H4 (cell line): Measurements from ENCODE around the gene NPDC1. TPM values are rescaled to one million over a fixed set of nuclear protein-coding genes. Genes with fewer than 3 reads are reported as not detected.
"Not testable (repeated sequence)": the region's sequence is repeated elsewhere in the genome, so short reads cannot be mapped to it uniquely, and the experiment has no call there.

Experiments used
- DNase-seq: peaks from one replicate; pipeline ENCODE4 v3.0.0-alpha.2; 2015; ENCODE audit warnings: low spot score
- total RNA-seq: library from RNA; depleted of rRNA; stranded (reverse); fragments of >200 nt; shearing (Covaris generic); gene quantifications from 2 replicates; pipeline ENCODE4 v1.2.3, GENCODE V29; 2014

Gene NPDC1
- total RNA-seq, 1 experiment from 2014 or later, result 4.1 TPM

DNA sequence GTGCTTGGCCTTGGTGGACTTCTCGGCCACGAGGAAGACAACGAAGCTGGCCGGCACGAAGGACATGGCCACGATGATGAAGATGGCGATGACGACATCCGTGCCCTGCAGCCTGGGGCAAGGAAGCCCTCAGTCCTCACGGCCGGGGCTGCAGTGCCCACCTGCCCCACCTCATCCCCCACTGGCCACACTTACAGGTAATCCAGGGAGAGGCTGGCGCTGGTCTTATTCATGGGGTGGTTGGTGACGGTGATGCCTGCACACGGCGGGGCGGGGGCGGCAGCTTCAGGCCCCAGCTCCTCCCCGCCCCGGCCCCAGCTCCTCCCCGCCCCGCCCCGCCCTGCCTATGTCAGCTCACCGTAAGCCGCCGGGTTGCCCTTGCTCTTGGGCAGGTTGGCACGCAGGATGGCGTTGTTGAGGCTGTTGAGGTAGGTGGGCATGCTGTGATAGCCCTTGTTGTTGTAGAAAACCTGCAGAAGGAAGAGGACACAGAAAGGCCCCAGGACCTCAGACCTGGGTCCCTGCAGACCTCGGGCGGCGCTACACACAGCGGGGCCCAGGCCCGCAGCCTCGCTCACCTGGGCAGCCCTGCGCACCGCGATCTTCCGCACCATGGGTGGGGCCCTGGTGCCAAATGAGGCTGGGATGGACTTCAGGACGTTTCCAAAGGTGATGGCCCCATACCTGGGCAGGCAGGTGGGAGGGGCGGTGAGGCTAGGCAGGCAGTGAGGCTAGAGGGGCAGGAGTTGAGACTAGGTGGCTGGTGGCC, 33.9 kb downstream of the NPDC1 start:
- DNase-seq, result no peak

DNA sequence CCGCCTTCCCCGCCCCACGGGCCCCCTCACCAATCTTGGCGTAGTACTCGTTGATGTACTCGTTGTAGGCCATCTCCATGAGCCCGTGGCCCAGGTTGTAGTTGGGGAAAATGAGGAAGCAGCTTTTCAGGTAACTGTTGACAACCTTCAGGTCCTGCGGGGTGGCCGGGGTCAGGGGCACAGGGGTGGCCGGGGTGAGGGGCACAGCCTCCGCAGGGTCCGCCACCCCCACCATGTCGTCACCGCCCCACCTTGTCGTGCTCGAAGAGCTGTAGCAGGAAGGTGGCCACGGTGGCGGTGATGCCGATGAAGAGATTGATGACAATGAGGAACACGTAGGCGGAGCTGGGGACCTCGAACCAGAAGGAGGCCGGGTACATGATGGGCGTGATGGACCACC, 34.8 kb downstream of the NPDC1 start:
- DNase-seq, result no peak

DNA sequence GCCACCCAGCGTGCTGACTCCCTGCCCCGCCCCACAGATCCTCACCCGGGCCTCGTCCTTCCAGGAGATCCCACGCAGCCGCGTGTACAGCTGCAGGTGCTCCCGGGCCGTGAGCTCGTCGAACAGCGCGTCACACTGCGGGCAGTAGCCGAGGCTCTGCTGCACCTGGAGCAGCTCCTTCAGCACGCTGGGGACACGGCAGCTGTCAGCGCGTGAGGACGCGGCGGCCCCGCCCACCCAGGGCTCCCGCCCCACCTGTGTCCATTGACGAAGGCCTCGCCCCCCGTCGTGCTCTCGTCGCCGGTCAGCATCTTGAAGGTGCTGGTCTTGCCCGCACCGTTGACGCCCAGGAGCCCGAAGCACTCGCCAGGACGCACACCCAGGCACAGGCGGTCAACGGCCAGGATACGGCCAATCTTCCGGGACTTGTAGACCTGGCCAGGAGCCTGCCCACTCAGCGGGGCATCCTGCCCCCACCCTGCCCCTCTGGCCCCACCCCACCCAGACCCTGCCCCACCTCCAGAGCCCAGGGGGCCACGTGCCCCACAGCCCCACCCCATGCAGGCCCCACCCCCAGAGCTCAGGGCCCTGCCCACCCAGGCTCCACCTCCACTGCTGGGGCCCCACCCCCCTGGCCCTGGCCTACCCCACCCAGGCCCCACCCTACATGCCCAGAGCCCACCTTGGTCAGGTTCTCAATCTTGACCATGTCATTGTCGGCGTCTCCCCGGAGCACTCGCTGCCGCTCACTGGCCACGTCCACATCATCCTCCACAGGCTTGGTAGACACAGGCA, 35.8 kb downstream of the NPDC1 start:
- no peak for DNase-seq

DNA sequence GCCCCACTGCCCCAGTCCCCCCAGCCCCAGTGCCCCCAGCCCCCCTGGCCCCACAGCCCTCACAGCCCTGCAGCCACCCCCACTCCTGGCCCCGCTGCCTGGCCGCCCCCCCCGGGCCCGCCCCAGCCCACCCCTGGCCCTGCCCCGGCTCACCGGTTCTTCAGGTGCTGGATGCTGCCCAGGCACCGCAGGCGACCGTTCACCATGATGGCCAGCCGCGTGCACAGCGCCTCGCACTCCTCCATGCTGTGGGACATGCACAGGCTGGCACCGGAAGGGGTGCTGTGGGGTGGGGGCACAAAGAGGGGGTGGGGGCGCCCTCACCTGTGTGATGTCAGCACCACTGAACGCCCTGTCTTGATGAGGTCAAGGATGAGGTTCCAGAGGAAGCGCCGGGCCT, 36.8 kb downstream of the NPDC1 start:
- DNase-seq, result no peak

DNA sequence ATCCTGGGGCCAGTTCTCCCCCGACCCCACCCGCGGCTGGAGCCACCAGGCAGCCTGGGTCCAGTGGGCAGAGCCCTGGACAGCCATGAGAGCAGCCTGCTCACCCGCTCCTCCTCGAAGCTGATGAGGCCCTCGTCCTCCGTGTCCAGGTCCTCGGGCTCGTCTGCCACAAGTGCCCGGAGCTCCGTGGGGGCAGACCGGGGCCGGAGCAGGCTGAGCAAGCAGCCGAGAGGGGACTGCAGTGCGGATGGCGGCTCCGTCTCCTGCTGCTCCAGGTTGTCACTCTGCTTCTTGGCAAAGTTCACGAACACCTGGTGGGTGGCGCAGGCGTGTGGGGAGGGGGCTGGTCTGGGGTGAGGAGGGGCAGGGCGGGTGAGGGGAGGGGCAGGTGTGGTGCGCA, 37.7 kb downstream of the NPDC1 start:
- no peak for DNase-seq

DNA sequence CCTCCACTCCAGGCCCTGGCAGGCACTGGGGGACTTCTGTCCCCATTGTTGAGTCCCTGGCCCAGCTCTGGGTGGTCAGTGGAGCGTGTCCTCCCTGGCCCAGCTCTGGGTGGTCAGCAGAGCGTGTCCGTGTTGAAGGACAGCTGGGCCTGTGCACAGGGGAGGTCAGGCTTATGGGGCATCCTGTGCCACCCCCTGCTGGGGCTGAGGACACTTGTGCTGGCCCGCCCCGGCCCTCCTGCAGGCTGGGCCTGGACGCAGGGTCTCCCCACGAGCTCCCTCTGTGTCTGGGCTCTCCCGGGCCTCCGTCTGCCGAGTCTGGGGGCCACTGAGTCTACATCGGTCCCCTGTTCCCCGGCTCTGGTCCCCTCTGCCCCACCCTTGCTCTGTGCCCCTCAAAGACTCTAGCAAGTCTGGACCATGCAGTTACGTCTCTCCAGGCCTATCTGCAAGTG, 38.1 kb downstream of the NPDC1 start:
- no peak for DNase-seq

DNA sequence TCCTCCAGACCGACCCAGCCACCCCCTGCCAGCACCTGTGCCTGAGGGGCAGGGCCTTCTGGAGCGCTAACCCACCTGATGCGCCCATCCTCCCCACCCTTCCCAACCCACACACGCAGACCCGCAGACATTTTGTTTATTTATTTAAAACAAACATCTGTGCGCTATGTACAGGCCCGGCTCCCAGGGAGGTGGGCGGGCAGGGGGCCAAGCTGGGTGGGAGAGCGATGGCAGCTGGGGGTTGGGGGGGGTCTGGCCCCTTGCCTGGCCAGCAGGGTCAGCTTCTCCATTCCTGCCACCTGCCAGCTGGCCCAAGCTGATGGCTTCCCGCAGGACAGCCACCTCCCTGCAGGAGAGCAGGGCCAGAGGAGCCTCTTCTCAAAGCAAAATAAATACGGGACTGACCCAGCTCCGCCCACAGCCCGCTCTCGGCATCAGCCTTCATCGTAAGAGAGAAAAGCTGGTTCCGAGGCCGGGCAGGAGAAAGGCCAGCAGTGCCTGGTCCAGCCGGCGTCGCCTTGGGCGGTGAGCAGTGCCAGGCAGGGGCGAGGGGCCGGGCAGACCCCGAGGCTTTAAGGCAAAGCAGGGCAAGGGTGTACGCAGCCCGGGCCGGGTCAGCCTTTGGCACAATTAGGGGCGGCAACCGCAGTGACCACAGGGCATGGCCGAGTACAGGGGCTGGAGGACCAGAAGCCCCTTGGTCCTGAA, 38.7 kb downstream of the NPDC1 start:
- DNase-seq, result peak; percentile 44

DNA sequence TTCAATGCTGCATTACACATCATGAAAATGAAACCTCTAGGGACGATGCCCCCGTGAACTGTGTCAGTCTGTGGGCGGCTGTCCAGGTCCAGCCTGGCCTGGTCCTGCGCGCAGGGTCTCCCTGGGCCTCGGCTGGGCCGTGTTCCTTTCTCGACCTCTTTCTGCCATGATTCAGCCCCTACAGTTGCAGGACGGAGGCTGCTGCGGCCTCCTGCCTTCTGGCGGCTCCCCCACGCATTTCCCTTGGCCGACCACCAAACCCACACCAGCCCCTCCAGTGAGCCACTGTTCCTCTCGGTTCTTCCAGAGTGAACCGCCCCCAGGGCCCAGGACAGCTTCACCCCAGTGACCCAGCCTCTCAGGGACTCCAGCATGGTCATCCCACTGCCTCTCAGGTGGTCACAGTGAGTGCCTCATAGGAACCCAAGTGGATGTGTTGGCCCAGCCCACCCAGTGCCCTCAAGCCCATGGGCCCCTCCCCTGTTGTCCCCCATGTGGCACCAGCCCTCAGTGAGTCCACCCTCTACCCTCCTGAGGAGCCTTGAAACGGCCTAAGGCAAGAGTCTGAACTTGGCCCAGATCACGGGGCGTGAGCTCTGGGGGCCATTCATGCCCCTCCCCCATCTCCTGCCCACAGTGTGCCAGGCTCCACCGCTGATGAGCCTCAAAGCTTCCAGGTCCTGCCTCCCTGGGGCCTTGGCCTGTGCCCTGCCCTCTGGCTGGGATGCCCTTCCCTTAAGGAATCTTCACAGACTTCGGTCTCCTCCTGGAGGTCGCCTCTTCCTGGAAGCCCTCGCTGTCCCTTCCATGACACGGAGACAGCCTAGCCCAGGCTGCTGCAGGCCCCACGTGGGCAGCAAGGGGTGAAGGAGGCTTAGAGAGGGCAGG, 39.6 kb downstream of the NPDC1 start:
- no peak for DNase-seq

DNA sequence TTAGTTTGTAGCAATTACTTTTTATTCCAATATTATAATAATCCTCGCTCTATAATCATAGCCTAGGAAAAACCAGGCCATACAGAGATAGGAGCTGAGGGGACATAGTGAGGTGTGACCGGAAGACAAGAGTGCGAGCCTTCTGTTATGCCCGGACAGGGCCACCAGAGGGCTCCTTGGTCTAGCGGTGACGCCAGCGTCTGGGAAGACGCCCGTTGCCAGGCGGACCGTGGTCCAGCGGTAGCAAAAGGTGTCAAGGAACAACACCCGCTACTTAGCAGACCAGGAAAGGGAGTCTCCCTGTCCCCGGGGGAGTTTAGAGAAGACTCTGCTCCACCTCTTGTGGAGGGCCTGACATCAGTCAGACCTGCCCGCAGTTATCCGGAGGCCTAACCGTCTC, 41.7 kb downstream of the NPDC1 start:
- not testable (repeated sequence) for DNase-seq

DNA sequence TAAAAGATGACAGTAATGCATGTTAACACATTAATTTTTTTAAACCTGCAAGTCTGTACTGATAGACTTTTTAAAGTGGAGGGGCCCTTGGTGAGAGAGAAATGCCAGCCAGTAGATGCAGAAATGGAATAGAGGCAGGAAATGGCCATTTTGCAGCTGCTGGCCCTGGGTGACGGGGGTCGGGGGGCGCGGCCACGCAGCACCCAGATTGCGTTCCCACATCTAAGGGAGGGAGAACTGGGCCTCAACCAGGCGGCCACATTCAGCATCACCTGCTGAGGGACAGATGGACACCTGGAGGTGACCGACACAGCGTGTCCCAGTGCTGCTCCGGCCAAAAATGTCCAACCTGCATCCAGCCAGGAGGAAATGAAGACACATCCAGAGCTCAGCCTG, 43.3 kb downstream of the NPDC1 start:
- no peak for DNase-seq

DNA sequence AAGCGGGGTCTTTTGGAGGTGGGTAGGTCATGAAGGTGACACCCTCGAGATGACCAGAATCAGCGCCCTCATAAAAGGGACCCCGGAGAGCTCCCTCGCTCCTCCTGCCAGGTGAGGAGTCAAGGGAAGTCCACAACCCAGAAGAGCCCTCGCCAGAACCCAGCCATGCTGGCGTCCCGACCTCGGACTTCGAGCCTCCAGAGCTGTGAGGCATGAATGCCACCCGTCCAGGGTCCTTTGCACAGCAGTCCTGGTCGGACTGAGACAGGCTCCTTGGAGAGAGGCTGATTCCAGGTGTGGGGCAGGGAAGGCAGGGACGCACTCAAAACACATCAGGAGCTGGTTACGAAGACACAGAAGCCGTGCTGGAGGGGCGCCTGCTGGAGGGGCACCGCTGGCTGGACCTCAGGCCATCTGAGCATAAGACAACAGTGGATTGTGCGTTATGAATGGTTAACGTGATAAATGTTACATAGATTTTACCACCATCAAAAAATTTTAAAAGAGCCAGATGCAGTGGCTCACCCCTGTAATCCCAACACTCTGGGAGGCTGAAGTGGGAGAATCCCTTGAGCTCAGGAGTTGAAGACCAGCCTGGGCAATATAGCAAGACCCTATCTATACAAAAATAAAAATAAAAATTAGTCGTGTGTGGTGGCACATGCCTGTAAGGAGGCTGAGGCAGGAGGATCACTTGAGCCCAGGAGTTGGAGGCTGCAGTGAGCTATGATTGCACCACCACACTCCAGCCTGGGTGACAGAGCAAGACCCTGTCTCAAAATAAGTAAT, 43.9 kb downstream of the NPDC1 start:
- DNase-seq, result no peak

DNA sequence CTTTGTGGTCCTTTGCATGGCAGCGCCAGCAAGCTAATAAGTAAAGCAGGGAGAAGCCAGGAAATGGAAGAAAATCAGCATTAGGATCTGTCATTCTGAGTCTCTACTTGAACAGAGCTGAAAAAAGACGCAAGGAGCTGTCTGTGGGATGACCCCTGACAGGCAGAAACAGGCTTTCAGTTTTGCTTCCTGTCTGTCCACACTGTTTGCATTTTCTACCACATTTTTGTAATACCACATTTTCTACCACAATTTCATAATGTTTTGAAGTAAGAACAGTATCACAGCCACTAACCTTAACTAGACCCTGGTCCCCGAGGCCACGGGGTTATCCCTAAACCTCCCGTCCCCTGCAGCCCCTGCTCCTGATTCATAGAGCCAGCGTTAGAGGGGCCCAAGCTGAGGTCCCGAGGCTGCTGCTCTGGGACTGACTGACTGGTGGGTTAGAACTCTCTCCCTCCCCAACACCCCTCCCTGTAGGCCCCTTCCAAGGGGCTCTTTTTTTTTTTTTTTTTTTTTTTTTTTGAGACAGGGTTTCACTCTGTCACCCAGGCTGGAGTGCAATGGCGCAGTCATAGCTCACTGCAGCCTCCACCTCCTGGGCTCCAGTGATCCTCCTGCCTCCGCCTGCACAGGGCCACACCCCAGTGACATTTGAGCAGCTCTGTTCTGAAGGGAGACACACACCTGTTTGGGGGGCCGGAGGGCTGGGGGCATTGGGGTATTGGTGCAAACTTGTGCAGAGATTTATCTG, 45.6 kb downstream of the NPDC1 start:
- DNase-seq, result no peak

DNA sequence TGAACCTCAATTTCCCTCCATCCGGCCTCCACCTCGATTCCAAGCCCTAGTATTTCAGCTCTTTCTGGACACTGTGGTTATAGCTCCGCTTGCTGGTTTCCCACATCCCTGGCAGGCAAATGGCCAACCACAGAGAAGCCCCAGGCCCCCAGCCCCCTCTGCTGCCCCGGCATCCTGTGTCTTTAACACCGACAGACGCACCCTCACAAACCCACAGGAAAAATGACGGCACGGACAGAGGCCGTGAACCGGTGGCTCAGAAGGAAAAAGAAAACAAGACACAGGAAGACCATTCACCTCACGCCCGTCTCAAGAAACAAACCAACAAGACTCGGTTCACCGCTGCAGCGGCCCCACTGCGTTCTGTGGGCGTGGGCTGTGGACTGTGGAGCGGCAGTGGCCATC, 48.1 kb downstream of the NPDC1 start:
- no peak for DNase-seq

DNA sequence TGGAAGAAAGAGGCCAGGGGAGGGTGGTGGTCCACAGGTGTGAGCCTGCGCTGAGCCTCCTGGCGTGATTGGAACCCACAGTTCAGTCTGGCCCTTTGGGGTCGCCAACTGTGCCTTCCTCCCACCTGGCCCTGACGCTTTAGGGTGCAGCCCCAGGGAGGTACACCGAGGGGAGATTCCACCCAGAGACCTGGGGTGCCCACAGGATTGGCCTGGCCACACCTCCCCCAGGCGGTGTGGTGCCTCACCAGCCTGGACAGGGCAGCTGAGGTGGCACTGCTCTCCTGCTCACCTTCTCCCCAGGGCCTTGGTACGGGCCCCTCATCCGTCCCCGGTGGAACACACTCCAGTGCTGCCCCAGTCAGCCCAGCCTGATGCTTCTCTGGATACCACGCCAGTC, 48.6 kb downstream of the NPDC1 start:
- DNase-seq, result no peak

DNA sequence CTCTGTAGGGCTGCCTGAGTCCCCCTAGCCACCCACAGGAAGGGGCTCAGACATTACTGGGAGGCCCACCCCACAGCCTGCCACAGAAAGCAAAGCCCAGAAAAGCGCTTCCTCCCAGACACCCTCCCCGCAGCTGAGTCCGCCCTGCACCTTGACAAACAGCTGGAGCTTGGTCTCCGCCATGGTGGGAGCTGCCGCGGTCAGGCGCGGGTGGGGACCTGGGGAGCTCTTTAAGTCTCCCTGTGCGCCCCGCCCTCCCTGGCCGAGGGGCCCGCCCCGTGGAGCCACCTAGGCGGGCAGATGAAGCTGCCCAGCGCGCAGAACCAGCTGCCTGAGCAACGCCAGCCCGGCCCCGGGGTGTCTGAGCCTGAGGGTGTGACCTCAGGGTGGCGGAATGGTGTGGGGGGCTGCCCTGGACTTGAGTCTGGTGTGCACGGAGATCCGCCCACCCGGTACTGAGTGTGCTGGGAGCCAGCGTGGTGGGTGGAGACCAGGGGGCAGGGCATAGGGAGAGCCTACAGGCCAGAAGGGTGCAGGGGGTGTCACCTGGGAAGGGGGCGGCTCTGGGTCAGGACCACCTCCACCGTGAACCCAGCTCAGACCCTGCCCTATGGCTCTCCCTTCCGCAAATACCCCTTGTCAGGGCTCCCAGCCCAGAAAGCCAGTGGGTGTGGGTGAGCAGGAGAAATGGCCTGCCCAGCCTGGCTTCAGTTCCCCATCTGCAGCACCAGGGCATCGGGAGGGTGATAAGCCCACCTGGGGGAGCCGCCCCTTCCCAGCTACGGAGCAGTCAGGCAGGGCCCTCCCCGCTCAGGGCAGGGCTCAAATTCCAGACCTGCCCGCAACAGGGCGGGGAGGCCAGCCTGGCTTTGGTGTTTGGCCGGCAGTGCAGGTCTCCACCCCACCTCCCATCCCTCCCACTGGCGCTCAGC, 49.4 kb downstream of the NPDC1 start, which contains the start of gene CLIC3:
CLIC3 (minus strand) TSS at position 208 of the 932 bp plus-strand sequence; CDS start at position 183, 25 bp downstream.
- DNase-seq, result no peak

DNA sequence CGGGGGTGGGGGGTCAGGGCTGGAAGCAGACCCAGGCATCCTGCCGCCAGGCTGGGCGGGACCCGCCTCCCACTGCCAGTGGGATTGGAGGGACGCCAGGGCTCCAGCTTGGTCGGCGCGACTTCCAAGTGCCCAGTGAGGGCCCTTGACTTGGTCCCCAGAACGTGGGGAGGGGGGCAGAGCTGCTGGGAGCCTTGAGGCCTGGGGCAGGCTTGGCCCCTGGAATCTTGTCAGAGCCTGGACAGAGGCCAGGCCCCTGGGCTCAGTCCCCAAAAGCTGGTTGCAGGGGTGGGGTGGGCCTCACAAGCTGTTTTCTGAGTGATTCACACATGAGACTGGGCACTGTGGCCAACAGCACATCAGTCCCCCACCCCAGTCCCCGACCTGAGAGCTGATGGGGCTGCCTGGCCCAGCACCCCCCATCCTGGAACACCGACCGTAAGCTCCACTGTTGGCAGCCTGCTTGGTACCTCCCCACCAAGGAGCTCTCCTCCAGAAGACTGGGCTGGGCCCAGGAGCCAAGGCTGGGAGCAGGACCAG, 50.1 kb downstream of the NPDC1 start:
- DNase-seq, result no peak

DNA sequence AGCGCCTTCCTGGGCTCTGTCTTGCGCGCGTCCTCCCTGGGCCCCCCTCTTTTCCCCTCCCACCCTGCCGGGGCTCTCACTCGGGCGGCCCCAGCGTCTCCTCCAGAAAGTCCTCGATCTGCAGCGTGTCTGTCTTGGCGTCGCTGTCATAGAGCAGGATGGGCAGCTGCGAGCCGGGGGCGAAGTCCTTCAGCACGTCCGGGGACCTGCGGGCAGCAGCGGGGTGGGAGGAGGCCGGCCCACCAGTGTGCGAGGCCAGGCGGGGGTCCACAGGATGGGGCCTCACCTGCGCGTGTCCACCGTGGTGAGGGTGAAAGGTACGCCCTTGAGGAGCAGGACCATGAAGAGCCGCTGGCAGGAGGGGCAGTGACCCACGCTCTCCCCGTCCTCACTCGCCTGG, 50.6 kb downstream of the NPDC1 start:
- no peak for DNase-seq

DNA sequence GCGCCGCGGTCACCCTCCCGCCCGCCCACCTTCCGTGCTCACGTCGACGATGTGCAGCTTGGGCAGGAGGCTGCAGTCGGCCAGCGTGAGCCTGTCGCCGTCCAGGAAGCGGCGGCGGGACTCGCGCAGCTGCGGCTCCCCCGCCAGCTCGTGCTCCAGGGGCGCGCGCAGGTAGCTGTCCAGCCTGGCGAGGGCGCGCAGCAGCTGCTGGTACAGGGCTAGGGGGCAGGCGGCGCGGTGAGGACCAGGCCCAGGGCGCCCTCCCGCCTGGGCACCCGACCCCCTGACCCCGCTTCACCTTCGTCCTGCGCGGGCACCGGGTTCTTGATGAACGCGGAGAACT, 51.1 kb downstream of the NPDC1 start:
- DNase-seq, result no peak
